GM06990 (cell line): ENCODE measurements around the gene MED12L.
"Not testable (repeated sequence)": the region's sequence is repeated elsewhere in the genome, so short reads cannot be mapped to it uniquely, and the experiment has no call there.

Source experiments
- DNase-seq: peaks from one replicate; pipeline ENCODE4 v3.0.0-alpha.2; 2011; ENCODE audit not compliant: insufficient read length; ENCODE audit errors: extremely low read depth
- H3K27me3 ChIP-seq: replicated peaks from 2 replicates; pipeline ENCODE4 v1.6.0; 2011; ENCODE audit warnings: low read length; ENCODE audit not compliant: control insufficient read depth, insufficient read depth
- H3K36me3 ChIP-seq: 2 replicates; pipeline ENCODE4 v1.5.1; 2011; ENCODE audit warnings: low read length; ENCODE audit not compliant: control insufficient read depth, insufficient read depth
- H3K4me3 ChIP-seq: replicated peaks from 2 replicates; pipeline ENCODE4 v1.5.1; 2011; ENCODE audit warnings: low read depth, mild to moderate bottlenecking, control low read depth, low read length
- TF ChIP-seq, protein P1 (sequence below): IDR thresholded peaks from 2 replicates; pipeline ENCODE4 v1.5.1; 2011; ENCODE audit warnings: low read length, control low read depth, mild to moderate bottlenecking, inconsistent platforms; ENCODE audit not compliant: insufficient read depth, poor library complexity, severe bottlenecking

The MED12L gene

DNA sequence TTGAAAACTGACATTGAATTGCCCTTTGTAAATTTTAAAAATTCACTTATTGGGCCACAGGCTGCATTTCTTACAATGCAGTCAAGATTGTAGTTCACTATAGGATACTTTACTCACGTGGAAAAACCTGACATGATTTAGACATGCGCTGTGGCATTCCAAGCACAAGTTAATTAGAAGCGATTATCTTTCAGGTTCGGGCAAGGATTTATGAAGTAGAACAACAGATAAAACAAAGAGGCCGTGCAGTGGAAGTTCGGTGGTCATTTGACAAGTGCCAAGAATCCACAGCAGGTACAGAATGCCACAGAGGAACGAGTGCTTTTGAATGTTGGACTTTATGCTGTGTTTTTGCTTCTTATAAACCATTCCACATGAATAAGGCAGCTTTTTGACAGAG lies 79.8 kb downstream of the MED12L start:
- no peak overlapping the region for H3K4me3 ChIP-seq
- H3K27me3 ChIP-seq = no peaks in the 10 kb centered on the region; the same call in 1 of the 2 replicates
- no peaks in the 10 kb centered on the region for H3K36me3 ChIP-seq
- TF ChIP-seq, protein P1, sequence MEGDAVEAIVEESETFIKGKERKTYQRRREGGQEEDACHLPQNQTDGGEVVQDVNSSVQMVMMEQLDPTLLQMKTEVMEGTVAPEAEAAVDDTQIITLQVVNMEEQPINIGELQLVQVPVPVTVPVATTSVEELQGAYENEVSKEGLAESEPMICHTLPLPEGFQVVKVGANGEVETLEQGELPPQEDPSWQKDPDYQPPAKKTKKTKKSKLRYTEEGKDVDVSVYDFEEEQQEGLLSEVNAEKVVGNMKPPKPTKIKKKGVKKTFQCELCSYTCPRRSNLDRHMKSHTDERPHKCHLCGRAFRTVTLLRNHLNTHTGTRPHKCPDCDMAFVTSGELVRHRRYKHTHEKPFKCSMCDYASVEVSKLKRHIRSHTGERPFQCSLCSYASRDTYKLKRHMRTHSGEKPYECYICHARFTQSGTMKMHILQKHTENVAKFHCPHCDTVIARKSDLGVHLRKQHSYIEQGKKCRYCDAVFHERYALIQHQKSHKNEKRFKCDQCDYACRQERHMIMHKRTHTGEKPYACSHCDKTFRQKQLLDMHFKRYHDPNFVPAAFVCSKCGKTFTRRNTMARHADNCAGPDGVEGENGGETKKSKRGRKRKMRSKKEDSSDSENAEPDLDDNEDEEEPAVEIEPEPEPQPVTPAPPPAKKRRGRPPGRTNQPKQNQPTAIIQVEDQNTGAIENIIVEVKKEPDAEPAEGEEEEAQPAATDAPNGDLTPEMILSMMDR = no peak
- no peak for DNase-seq

DNA sequence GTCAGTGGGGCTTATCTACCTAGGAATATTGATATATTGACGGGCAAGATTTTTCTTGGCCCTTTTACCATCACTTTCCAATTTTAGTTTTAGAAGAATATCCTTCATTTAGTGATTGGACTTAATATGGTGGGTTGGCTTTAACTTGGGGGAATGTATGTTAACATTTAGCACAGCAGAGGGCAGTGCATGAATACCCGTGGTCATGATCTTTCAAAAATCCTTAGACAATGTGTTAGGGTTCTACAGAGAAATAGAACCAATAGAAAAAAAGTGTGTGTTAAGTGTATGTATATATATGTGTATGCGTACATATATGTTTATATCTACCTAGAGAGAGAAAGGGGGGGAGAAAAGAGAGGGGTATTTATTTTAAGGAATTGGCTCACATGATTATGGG lies 80.7 kb downstream of the MED12L start:
- TF ChIP-seq, protein P1 = no peak
- Histone ChIP-seq H3K36me3 (no peaks in the 10 kb centered on the region), H3K27me3 (no peaks in the 10 kb centered on the region; the same call in 1 of the 2 replicates), H3K4me3 (no peak overlapping the region)
- DNase-seq = no peak

DNA sequence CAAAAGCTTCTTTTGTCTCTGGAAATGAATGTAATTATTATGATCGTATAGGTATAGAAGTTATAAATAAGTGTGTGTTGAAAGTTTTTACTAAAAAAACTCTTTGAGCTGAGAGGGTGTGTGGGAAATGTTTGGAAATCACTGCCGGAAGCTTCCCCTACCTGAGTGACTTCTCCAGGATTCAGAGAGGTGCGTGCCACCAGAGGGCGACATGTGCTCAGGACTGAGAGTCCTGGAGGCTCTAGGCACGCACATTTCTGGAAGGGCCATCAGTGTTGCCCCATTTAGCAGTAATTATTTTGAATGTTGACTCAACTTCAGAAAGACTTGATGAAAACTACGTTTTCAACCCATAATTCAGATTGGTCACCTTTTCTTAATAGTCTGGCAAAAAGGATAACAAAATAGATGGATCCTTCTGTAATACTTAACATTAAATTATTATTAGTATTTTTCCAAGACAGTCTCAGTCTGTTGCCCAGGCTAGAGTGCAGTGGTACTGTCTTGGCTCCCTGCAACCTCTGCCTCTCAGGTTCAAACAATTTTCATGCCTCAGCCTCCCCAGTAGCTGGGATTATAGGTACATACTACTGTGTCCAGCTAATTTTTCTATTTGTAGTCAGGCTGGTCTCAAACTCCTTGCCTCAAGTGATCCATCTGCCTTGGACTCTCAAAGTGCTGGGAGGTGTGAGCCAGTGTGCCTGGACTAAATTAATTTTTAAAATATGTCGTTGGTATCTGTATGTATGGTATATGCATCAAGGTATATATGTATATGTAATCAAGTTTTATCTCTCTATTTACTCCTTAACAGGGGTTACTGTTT lies 83.0 kb downstream of the MED12L start:
- H3K36me3 ChIP-seq = no peaks in the 10 kb centered on the region
- no peak overlapping the region for H3K4me3 ChIP-seq
- H3K27me3 ChIP-seq = no peaks in the 10 kb centered on the region; the same call in 1 of the 2 replicates
- TF ChIP-seq, protein P1 = peak; percentile 86
- DNase-seq = no peak

DNA sequence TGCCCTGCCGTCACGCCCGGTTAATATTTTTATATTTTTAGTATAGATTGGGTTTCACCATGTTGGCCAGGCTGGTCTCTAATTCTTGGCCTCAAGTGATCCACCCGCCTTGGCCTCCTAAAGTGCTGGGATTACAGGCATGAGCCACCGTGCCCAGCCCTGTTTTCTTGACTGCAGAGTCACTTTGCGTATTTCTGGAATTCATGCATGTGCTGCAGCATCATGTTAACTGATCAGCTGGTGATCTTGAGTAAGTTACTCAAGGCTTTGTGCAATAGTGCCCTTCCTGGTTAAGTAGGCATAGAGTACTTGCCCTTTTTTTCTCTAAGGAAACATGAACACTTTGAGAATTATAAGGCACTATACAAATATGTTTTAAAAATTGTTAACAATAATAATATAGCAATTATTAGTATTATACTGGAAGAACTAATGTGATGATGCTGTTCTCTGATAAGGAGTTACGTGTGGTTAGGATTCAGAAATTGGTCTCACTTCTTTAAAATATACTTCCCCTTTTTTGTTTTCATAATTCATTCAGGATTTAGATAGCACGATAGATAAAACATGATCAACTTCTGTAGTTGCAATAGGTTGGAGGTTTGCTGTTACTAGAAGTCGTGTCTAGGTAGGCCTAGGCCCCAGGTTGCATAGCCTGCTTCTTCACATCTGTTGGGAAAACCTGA lies 83.9 kb downstream of the MED12L start:
- no peaks in the 10 kb centered on the region for H3K36me3 ChIP-seq
- DNase-seq = no peak
- TF ChIP-seq, protein P1 = no peak
- no peak overlapping the region for H3K4me3 ChIP-seq
- no peaks in the 10 kb centered on the region; the same call in 1 of the 2 replicates for H3K27me3 ChIP-seq

DNA sequence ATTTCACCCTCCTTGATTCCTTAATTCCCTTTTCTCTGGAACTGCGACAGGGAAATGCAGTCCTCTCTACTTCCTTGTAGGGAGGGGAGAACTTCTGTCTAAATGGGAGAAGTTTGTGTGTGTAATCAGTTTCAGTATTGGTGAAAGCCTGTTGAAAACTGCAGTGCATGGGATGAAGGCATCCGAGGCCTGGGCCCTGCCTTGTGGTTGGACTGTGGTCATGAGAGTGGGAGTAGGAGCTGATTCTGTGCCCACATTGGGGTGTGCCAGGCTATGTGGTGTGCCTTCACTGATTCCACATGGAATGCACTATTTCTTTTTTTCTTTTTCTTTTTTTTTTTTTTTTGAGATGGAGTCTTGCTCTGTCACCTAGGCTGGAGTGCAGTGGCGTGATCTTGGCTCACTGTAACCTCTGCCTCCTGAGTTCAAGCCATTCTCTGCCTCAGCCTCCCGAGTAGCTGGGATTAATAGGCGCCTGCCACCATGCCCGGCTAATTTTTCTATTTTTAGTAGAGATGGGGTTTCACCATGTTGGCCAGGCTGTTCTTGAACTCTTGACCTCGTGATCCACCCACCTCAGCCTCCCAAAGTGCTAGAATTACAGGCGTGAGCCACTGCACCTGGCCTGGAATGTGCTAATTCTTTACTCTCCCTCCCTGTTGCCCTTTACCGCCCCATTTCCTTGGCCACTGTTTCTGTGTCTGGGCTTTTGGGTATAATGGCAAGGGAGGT lies 84.7 kb downstream of the MED12L start:
- H3K27me3 ChIP-seq, H3K36me3 ChIP-seq, H3K4me3 ChIP-seq: not testable (repeated sequence)
- peak; percentile 48 for DNase-seq
